ENCODE measurements around the gene XPO5. TPM values are rescaled to one million over a fixed set of nuclear protein-coding genes. Genes with fewer than 3 reads are reported as not detected.
A peak's percentile ranks its signal among the peaks of the same experiment; 100 is the strongest.

The XPO5 gene
- total and polyA plus RNA-seq, 9 of the 15 experiments (the other 6 are each of a cell fraction or from before 2014, with no cell fraction given) = 36.0 to 170 (median 99.1) TPM

DNA sequence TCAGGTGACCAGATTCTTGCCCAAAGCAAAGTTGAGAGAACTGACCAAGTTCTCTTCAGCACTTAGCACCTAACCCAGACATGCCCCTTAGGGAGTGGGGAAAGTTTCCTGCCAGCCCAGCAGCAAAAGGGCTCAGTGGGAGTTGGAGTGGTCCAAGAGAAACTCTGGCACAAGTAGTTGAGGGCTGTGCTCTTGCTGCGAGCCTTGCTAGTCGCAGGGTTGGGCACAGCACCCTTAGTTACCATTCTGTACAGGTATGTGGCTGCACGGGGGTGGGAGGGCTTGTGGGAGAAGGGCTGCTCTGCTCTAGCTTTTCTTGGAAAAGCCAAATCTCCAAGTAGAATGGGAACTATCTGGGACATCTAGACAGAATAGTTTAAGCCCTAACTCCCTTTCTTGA, 52.6 kb downstream of the XPO5 start:
- ChIA-PET POLR2A (interaction anchor here (0.6 to 4.5 kb wide), 8 partner anchors 10 to 644 kb away, joined by 3 to 21 read pairs (median 4); partner anchors contain the start of gene LRRC73), CTCF (ENCODE audit: low intra/inter-chr PET ratio) (no interaction called here)
- H3K9ac ChIP-seq (ENCODE audit: insufficient read depth in 1 of 2, low read depth in 2 of 2, low read length in 2 of 2) = peak overlapping the region in 1 of 2 experiments; percentile 18; a peak in 1 of 4 replicates
- BruUV-seq (replicated peaks) = no TSS peak
- H3K9me1 ChIP-seq (ENCODE audit: control insufficient read depth, insufficient read depth, low read length) = peaks cover 3% of the 10 kb centered on the region
- no peak overlapping the region for H3K4me3 ChIP-seq
- no peak overlapping the region for H3K4me2 ChIP-seq (ENCODE audit: insufficient read depth, low read length)
- intact Hi-C loops (cut with micrococcal nuclease) (no loop called here), in situ Hi-C loops (cut with MboI) (no loop called here)
- peaks cover 97% of the 10 kb centered on the region for H3K36me3 ChIP-seq (ENCODE audit: control insufficient read depth, insufficient read depth, low read length)
- WGBS (ENCODE audit: insufficient coverage, low coverage, missing lambda C conversion rate) = 87% methylated on average over 3 of the region's 3 CpGs
- H3K27ac ChIP-seq (ENCODE audit: extremely low read depth, low read depth, low read length) = no peak overlapping the region
- no peak for DNase-seq (ENCODE audit: extremely low read depth in 1 of 4, low spot score in 3 of 4)
- H3K79me2 ChIP-seq (ENCODE audit: control insufficient read depth, insufficient read depth, low read length) = peaks cover 18% of the 10 kb centered on the region
- no peaks in the 10 kb centered on the region for H3K27me3 ChIP-seq (ENCODE audit: control insufficient read depth in 2 of 2, insufficient read depth in 2 of 2, low read length in 2 of 2)
- FAIRE-seq = no peak
- no peaks in the 10 kb centered on the region for H3K9me3 ChIP-seq (replicated peaks; ENCODE audit: control insufficient read depth, insufficient read depth, low read depth, low read length)
- ATAC-seq = peak; percentile 4
- peaks cover 6 to 11% of the 10 kb centered on the region in 2 experiments; a peak in 3 of 5 replicates for H3K4me1 ChIP-seq (replicated peaks in 1 of 2; ENCODE audit: control insufficient read depth in 2 of 2, insufficient read depth in 2 of 2, low read length in 2 of 2)
- H2AFZ ChIP-seq (ENCODE audit: low read depth, low read length) = no peak overlapping the region
- peaks cover 7% of the 10 kb centered on the region; the same call in 1 of the 2 replicates for H4K20me1 ChIP-seq (replicated peaks; ENCODE audit: control insufficient read depth, insufficient read depth, low read length)
- TF ChIP-seq IFI16 (CRISPR knock-in tag; IDR thresholded peaks at IDR 0.05) (no peak), ZKSCAN8 (CRISPR knock-in tag; IDR thresholded peaks at IDR 0.05) (no peak), SUPT5H (IDR thresholded peaks at IDR 0.05) (0 out of 2 replicates have a peak, but pooled peaks have one; percentile 17), ZNF589 (CRISPR knock-in tag; IDR thresholded peaks at IDR 0.05; ENCODE audit: low read depth) (no peak), CBFB (CRISPR knock-in tag; IDR thresholded peaks at IDR 0.05) (no peak), FOS (IDR thresholded peaks at IDR 0.05; ENCODE audit: extremely low read depth, insufficient read length) (no peak), ZBTB7A (IDR thresholded peaks at IDR 0.05; ENCODE audit: borderline replicate concordance, control insufficient read depth, low read depth, low read length) (no peak), ZNF316 (IDR thresholded peaks at IDR 0.05) (no peak), POLR2A (conservative IDR thresholded peaks at IDR 0.05) (no peak), PURB (CRISPR knock-in tag; IDR thresholded peaks at IDR 0.05; ENCODE audit: low read depth) (no peak), NONO (IDR thresholded peaks at IDR 0.05; ENCODE audit: low read depth in 2 of 2, low read length in 1 of 2) (no peak), ZNF766 (CRISPR knock-in tag; conservative IDR thresholded peaks at IDR 0.05) (no peak), ZNF584 (CRISPR knock-in tag; IDR thresholded peaks at IDR 0.05; ENCODE audit: low read depth) (no peak), RBFOX2 (IDR thresholded peaks at IDR 0.05; ENCODE audit: low read depth, low read length) (peak; percentile 35; the same call in 1 of the 2 replicates), ZBED1 (IDR thresholded peaks at IDR 0.05) (no peak), EGR1 (conservative IDR thresholded peaks at IDR 0.05) (no peak)
- TF ChIP-seq, protein P1, sequence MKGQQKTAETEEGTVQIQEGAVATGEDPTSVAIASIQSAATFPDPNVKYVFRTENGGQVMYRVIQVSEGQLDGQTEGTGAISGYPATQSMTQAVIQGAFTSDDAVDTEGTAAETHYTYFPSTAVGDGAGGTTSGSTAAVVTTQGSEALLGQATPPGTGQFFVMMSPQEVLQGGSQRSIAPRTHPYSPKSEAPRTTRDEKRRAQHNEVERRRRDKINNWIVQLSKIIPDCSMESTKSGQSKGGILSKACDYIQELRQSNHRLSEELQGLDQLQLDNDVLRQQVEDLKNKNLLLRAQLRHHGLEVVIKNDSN (CRISPR knock-in tag; IDR thresholded peaks at IDR 0.05) = peak; percentile 3; the same call in 1 of the 2 replicates
- TF ChIP-seq, protein P2, sequence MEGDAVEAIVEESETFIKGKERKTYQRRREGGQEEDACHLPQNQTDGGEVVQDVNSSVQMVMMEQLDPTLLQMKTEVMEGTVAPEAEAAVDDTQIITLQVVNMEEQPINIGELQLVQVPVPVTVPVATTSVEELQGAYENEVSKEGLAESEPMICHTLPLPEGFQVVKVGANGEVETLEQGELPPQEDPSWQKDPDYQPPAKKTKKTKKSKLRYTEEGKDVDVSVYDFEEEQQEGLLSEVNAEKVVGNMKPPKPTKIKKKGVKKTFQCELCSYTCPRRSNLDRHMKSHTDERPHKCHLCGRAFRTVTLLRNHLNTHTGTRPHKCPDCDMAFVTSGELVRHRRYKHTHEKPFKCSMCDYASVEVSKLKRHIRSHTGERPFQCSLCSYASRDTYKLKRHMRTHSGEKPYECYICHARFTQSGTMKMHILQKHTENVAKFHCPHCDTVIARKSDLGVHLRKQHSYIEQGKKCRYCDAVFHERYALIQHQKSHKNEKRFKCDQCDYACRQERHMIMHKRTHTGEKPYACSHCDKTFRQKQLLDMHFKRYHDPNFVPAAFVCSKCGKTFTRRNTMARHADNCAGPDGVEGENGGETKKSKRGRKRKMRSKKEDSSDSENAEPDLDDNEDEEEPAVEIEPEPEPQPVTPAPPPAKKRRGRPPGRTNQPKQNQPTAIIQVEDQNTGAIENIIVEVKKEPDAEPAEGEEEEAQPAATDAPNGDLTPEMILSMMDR (IDR thresholded peaks at IDR 0.05 in 2 of 3, conservative IDR thresholded peaks at IDR 0.05 in 1 of 3; ENCODE audit: insufficient read depth in 2 of 3, low read depth in 1 of 3, low read length in 3 of 3) = no peak
- TF ChIP-seq, protein P3, sequence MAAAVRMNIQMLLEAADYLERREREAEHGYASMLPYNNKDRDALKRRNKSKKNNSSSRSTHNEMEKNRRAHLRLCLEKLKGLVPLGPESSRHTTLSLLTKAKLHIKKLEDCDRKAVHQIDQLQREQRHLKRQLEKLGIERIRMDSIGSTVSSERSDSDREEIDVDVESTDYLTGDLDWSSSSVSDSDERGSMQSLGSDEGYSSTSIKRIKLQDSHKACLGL (CRISPR knock-in tag; IDR thresholded peaks at IDR 0.05; ENCODE audit: borderline replicate concordance, poor library complexity, severe bottlenecking) = no peak
- TF ChIP-seq, protein P4, sequence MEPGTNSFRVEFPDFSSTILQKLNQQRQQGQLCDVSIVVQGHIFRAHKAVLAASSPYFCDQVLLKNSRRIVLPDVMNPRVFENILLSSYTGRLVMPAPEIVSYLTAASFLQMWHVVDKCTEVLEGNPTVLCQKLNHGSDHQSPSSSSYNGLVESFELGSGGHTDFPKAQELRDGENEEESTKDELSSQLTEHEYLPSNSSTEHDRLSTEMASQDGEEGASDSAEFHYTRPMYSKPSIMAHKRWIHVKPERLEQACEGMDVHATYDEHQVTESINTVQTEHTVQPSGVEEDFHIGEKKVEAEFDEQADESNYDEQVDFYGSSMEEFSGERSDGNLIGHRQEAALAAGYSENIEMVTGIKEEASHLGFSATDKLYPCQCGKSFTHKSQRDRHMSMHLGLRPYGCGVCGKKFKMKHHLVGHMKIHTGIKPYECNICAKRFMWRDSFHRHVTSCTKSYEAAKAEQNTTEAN (CRISPR knock-in tag; IDR thresholded peaks at IDR 0.05) = no peak
